ENCODE measurements around the gene POMGNT2.
"Not testable (repeated sequence)": the region's sequence is repeated elsewhere in the genome, so short reads cannot be mapped to it uniquely, and the experiment has no call there.

POMGNT2 gene

GRCh38 chr3:43054754-43055153, 51.1 kb downstream of the POMGNT2 start:
- DNase-seq (ENCODE audit: extremely low read depth, low read depth): no peak
- TF ChIP-seq CTCF (IDR thresholded peaks at IDR 0.05; ENCODE audit: low read depth, low read length, missing control alignments): no peak
- no peak overlapping the region for H3K4me3 ChIP-seq (replicated peaks; ENCODE audit: low read depth, low read length)

GRCh38 chr3:43053291-43053690, 52.6 kb downstream of the POMGNT2 start:
- no peak for TF ChIP-seq CTCF (IDR thresholded peaks at IDR 0.05; ENCODE audit: low read depth, low read length, missing control alignments)
- no peak for DNase-seq (ENCODE audit: extremely low read depth, low read depth)
- H3K4me3 ChIP-seq (replicated peaks; ENCODE audit: low read depth, low read length): no peak overlapping the region

GRCh38 chr3:43048470-43048869, 57.4 kb downstream of the POMGNT2 start:
- TF ChIP-seq CTCF (IDR thresholded peaks at IDR 0.05; ENCODE audit: low read depth, low read length, missing control alignments): no peak

GRCh38 chr3:43046583-43046982, 59.3 kb downstream of the POMGNT2 start:
- no peak for DNase-seq (ENCODE audit: extremely low read depth, low read depth)
- no peak for TF ChIP-seq CTCF (IDR thresholded peaks at IDR 0.05; ENCODE audit: low read depth, low read length, missing control alignments)

More at GRCh38 chr3:43048470-43048869, 57.4 kb downstream of the POMGNT2 start:
- no peak overlapping the region for H3K4me3 ChIP-seq (replicated peaks; ENCODE audit: low read depth, low read length)
- no peak for DNase-seq (ENCODE audit: extremely low read depth, low read depth)

GRCh38 chr3:43045079-43045478, 60.8 kb downstream of the POMGNT2 start:
- H3K4me3 ChIP-seq (replicated peaks; ENCODE audit: low read depth, low read length); DNase-seq (ENCODE audit: extremely low read depth, low read depth): not testable (repeated sequence)

More at GRCh38 chr3:43046583-43046982, 59.3 kb downstream of the POMGNT2 start:
- H3K4me3 ChIP-seq (replicated peaks; ENCODE audit: low read depth, low read length): no peak overlapping the region

GRCh38 chr3:43043793-43044192, 62.1 kb downstream of the POMGNT2 start:
- no peak for DNase-seq (ENCODE audit: extremely low read depth, low read depth)
- no peak overlapping the region for H3K4me3 ChIP-seq (replicated peaks; ENCODE audit: low read depth, low read length)
- TF ChIP-seq CTCF (IDR thresholded peaks at IDR 0.05; ENCODE audit: low read depth, low read length, missing control alignments): no peak

- no peak for DNase-seq (ENCODE audit: extremely low read depth, low read depth)
- H3K4me3 ChIP-seq (replicated peaks; ENCODE audit: low read depth, low read length): no peak overlapping the region
- TF ChIP-seq CTCF (IDR thresholded peaks at IDR 0.05; ENCODE audit: low read depth, low read length, missing control alignments): no peak
Observed at GRCh38 chr3:43043071-43043766, 62.7 kb downstream of the POMGNT2 start.
